Smooth muscle cell (in vitro differentiated cells): ENCODE data around the gene TRIM45. TPM values are rescaled to one million over a fixed set of nuclear protein-coding genes. Genes with fewer than 3 reads are reported as not detected.

Source experiments
- DNase-seq: peaks from one replicate; lab custom pipeline; 2025; ENCODE audit not compliant: unreplicated experiment; lab: John Stamatoyannopoulos, UW
- H2AFZ ChIP-seq: fragments of 200-600 bp; sonication (generic); 2 replicates; pipeline ENCODE4 v1.6.0; 2016; ENCODE audit warnings: antibody characterized with exemption, low read depth, mild to moderate bottlenecking
- H3F3A ChIP-seq: fragments of 200-600 bp; sonication (generic); 2 replicates; pipeline ENCODE4 v1.6.0; 2017; ENCODE audit warnings: antibody characterized with exemption, low read depth
- H3K27ac ChIP-seq: fragments of 200-600 bp; sonication (generic); 2 replicates; pipeline ENCODE4 v1.5.1; 2016; ENCODE audit warnings: low read depth, mild to moderate bottlenecking
- H3K27me3 ChIP-seq: fragments of 200-600 bp; sonication (generic); 2 replicates; pipeline ENCODE4 v1.6.1; 2016; ENCODE audit warnings: low read depth, mild to moderate bottlenecking
- H3K36me3 ChIP-seq: fragments of 200-600 bp; sonication (generic); 2 replicates; pipeline ENCODE4 v1.5.1; 2016; ENCODE audit warnings: low read depth
- H3K4me1 ChIP-seq: fragments of 200-600 bp; sonication (generic); 2 replicates; pipeline ENCODE4 v1.5.1; 2016; ENCODE audit warnings: low read depth
- H3K4me2 ChIP-seq: fragments of 200-600 bp; sonication (generic); 2 replicates; pipeline ENCODE4 v1.6.0; 2016; ENCODE audit warnings: mild to moderate bottlenecking
- H3K4me3 ChIP-seq: fragments of 200-600 bp; sonication (generic); 2 replicates; pipeline ENCODE4 v1.5.1; 2016; ENCODE audit warnings: mild to moderate bottlenecking
- H3K79me2 ChIP-seq: fragments of 200-600 bp; sonication (generic); 2 replicates; pipeline ENCODE4 v1.6.0; 2016; ENCODE audit warnings: low read depth, mild to moderate bottlenecking
- H3K9ac ChIP-seq: fragments of 200-600 bp; sonication (generic); 2 replicates; pipeline ENCODE4 v1.6.0; 2016; ENCODE audit warnings: low read depth
- H3K9me3 ChIP-seq: fragments of 200-600 bp; sonication (generic); replicated peaks from 2 replicates; pipeline ENCODE4 v1.5.1; 2016; ENCODE audit warnings: low read depth
- H4K20me1 ChIP-seq: fragments of 200-600 bp; sonication (generic); 2 replicates; pipeline ENCODE4 v1.6.0; 2016; ENCODE audit warnings: low read depth
- WGBS: methylation state at CpG from one replicate; pipeline ENCODE4 v1.1.7; 2016; ENCODE audit warnings: low lambda C conversion rate; 5-methylcytosine and 5-hydroxymethylcytosine counted together
- polyA plus RNA-seq: library from polyadenylated mRNA; unstranded; fragments of >200 nt; fragmentation: Nextera tagmentation; extraction: Ambion mirVana; gene quantifications from 2 replicates; pipeline ENCODE4 v1.2.1, GENCODE V29; 2016
- total RNA-seq: library from RNA; depleted of rRNA; stranded (reverse); fragments of >200 nt; gene quantifications from 2 replicates; pipeline ENCODE4 v1.2.3, GENCODE V29; 2014
- TF ChIP-seq, protein P1 (sequence below): fragments of 200-600 bp; sonication (generic); IDR thresholded peaks from 2 replicates; pipeline ENCODE4 v1.5.1; 2017; ENCODE audit warnings: borderline replicate concordance, mild to moderate bottlenecking, antibody characterized with exemption; ENCODE audit not compliant: insufficient read depth, poor library complexity, severe bottlenecking

The TRIM45 gene
- total and polyA plus RNA-seq, 2 experiments from 2014 or later, result 4.4 to 4.6 TPM

DNA sequence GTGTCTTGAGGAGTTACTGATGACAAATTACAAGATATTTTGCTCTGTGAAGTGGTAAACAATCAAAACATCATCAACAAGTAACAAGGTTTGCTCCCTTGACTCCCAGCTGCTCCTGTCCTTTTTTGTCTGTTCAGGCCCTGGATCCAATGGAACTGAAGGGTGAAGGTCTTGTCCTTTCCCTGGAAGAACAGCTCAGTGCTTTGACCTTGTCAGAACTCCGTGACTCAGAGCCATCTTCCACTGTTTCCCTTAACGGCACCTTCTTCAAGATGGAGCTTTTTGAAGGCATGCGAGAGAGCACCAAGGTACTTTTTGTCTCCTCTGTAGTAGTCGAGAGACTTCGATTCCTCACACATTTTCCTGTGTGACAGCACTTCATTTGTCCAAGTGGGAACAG, 29.0 kb downstream of the TRIM45 start:
- H3K9ac ChIP-seq, result peak overlapping the region; percentile 85

DNA sequence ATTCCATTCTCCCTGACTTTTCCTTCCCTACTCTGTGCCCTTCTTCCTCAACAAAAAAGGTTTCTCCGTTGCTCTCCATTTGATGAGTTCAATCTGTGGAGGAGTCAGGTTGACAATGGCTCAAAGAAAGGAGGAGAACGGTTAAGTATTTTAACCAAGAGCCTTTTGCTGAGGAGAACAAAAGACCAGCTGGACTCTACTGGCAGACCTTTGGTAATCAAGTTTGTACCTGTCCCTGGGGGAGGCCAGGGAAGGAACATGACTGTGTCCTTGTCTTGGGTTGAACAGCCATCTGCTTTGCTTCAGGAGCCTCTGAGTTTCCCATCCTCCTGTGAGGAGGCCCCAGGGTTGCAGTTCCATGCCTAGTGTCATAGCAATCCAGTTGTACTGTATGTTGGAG, 31.6 kb downstream of the TRIM45 start:
- Histone ChIP-seq H3K27ac (no peak overlapping the region), H3K79me2 (no peaks in the 10 kb centered on the region), H3K4me3 (no peak overlapping the region), H3K4me2 (no peak overlapping the region), H3F3A (peaks cover 11% of the 10 kb centered on the region), H3K27me3 (no peaks in the 10 kb centered on the region), H3K36me3 (no peaks in the 10 kb centered on the region), H4K20me1 (no peaks in the 10 kb centered on the region), H3K9me3 (no peaks in the 10 kb centered on the region), H2AFZ (no peak overlapping the region), H3K9ac (no peak overlapping the region), H3K4me1 (peaks cover 5% of the 10 kb centered on the region)
- TF ChIP-seq, protein P1, sequence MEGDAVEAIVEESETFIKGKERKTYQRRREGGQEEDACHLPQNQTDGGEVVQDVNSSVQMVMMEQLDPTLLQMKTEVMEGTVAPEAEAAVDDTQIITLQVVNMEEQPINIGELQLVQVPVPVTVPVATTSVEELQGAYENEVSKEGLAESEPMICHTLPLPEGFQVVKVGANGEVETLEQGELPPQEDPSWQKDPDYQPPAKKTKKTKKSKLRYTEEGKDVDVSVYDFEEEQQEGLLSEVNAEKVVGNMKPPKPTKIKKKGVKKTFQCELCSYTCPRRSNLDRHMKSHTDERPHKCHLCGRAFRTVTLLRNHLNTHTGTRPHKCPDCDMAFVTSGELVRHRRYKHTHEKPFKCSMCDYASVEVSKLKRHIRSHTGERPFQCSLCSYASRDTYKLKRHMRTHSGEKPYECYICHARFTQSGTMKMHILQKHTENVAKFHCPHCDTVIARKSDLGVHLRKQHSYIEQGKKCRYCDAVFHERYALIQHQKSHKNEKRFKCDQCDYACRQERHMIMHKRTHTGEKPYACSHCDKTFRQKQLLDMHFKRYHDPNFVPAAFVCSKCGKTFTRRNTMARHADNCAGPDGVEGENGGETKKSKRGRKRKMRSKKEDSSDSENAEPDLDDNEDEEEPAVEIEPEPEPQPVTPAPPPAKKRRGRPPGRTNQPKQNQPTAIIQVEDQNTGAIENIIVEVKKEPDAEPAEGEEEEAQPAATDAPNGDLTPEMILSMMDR, result no peak
- no peak for DNase-seq
- WGBS, result 92% methylated on average over 2 of the region's 2 CpGs

More for the DNA sequence above, 29.0 kb downstream of the TRIM45 start:
- Histone ChIP-seq H3K4me1 (peaks cover 5% of the 10 kb centered on the region), H2AFZ (peak overlapping the region; percentile 18), H3K79me2 (no peaks in the 10 kb centered on the region), H3K4me3 (no peak overlapping the region), H3K36me3 (no peaks in the 10 kb centered on the region), H3K4me2 (peak overlapping the region; percentile 58), H3K9me3 (no peaks in the 10 kb centered on the region), H4K20me1 (no peaks in the 10 kb centered on the region), H3K27me3 (no peaks in the 10 kb centered on the region), H3F3A (peaks cover 11% of the 10 kb centered on the region), H3K27ac (peak overlapping the region; percentile 100)
- 52% methylated on average over 5 of the region's 5 CpGs for WGBS
- TF ChIP-seq, protein P1, result no peak
- DNase-seq, result no peak

DNA sequence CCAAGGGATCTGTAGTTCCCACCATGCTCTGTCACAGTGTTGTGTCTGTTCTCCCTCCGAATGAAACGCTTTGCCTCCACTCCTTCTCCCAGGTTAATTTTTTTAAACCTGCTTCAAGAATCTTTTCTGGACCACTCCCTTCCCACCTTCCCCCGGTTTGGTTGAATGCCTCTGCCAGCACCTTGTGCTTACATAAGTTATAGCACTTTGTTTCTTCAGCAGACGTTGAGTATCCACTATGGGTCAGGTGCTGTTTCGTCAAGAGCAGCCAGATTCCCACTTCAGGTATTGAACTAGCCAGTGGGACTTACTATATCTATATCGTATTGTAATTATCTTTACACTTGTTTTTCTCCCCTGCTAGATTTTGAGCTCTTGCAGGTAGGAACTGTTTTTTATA, 33.9 kb downstream of the TRIM45 start:
- Histone ChIP-seq H3K9ac (no peak overlapping the region), H2AFZ (no peak overlapping the region), H3K4me3 (no peak overlapping the region), H3K79me2 (no peaks in the 10 kb centered on the region), H4K20me1 (no peaks in the 10 kb centered on the region), H3K36me3 (no peaks in the 10 kb centered on the region), H3K27me3 (no peaks in the 10 kb centered on the region), H3K4me1 (no peaks in the 10 kb centered on the region), H3F3A (peaks cover 10% of the 10 kb centered on the region), H3K4me2 (no peak overlapping the region), H3K9me3 (no peaks in the 10 kb centered on the region), H3K27ac (no peak overlapping the region)
- WGBS, result 88% methylated on average over 6 of the region's 6 CpGs
- DNase-seq, result no peak
- TF ChIP-seq, protein P1, result no peak

DNA sequence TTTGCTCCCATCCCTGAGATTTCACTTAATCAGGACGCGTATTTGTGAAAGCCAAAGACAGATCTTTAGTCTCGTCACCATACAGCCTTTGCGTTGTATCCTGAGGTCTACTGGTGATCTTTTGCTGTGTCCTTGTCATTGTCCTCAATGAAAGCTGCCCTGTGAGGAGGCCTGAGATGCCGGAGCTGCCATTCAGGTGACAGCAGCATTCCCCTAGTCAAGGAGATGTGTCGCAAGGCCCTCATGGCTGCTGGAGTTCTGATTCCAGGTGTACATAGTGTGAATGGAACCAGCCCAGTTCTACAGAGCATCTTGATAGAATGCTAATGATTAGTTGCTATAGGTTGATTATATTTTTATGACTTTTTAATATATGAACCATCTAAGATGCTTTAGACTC, 37.3 kb downstream of the TRIM45 start:
- Histone ChIP-seq H4K20me1 (no peaks in the 10 kb centered on the region), H3K9ac (no peak overlapping the region), H3K4me2 (no peak overlapping the region), H3K27ac (no peak overlapping the region), H3F3A (no peaks in the 10 kb centered on the region), H2AFZ (no peak overlapping the region), H3K4me1 (no peaks in the 10 kb centered on the region), H3K27me3 (no peaks in the 10 kb centered on the region), H3K4me3 (no peak overlapping the region), H3K79me2 (no peaks in the 10 kb centered on the region), H3K36me3 (no peaks in the 10 kb centered on the region), H3K9me3 (no peaks in the 10 kb centered on the region)
- 81% methylated on average over 6 of the region's 6 CpGs for WGBS
- TF ChIP-seq, protein P1, result no peak
- DNase-seq, result no peak
